Suprapubic skin (tissue), 3 donors: ENCODE results near the gene SLC5A4.

ENCODE experiments used
- POLR2A ChIP-seq, 2 donors: fragments of 450-650 bp; IDR thresholded peaks; one replicate each; pipeline ENCODE4 v1.6.1; 2017; ENCODE audit warnings: antibody characterized with exemption in 2 of 2, mild to moderate bottlenecking in 2 of 2, moderate library complexity in 2 of 2
- TF ChIP-seq, protein P1 (sequence below), 2 donors: fragments of 200-600 bp in 1 of 2; fragments of 450-650 bp in 1 of 2; sonication (generic) in 1 of 2; IDR thresholded peaks; one replicate each; pipeline ENCODE4 v1.5.1; 2016 to 2019; ENCODE audit warnings: antibody characterized with exemption in 2 of 2, mild to moderate bottlenecking in 1 of 2, moderate library complexity in 1 of 2

- no peak for TF ChIP-seq POLR2A (IDR thresholded peaks at IDR 0.05)
- TF ChIP-seq, protein P1, sequence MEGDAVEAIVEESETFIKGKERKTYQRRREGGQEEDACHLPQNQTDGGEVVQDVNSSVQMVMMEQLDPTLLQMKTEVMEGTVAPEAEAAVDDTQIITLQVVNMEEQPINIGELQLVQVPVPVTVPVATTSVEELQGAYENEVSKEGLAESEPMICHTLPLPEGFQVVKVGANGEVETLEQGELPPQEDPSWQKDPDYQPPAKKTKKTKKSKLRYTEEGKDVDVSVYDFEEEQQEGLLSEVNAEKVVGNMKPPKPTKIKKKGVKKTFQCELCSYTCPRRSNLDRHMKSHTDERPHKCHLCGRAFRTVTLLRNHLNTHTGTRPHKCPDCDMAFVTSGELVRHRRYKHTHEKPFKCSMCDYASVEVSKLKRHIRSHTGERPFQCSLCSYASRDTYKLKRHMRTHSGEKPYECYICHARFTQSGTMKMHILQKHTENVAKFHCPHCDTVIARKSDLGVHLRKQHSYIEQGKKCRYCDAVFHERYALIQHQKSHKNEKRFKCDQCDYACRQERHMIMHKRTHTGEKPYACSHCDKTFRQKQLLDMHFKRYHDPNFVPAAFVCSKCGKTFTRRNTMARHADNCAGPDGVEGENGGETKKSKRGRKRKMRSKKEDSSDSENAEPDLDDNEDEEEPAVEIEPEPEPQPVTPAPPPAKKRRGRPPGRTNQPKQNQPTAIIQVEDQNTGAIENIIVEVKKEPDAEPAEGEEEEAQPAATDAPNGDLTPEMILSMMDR (IDR thresholded peaks at IDR 0.05): no peak
Observed at GRCh38 chr22:32249231-32249630, 5.9 kb downstream of the SLC5A4 start.
